ENCODE measurements around the gene METTL2A.

DNA sequence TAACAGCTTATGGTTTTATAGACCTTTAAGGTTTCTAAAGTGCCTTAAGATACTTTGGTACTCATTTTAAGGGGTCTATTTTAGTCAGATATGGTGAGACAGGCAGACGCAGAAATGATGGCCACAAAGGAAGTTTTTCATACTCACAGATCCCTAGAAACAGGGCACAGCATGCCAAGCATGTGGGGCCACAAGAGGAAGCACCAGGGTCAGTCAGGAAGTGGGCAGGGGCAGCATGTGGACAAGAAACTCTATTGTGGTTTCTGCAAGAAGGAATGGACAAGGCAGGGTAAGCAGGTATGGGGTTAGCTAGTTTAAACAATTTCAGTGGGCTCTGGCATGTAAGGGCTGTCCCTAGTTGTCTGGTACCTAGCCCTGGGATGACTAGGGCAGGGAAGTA is 34.8 kb upstream of the METTL2A start:
- TF ChIP-seq, protein P1, sequence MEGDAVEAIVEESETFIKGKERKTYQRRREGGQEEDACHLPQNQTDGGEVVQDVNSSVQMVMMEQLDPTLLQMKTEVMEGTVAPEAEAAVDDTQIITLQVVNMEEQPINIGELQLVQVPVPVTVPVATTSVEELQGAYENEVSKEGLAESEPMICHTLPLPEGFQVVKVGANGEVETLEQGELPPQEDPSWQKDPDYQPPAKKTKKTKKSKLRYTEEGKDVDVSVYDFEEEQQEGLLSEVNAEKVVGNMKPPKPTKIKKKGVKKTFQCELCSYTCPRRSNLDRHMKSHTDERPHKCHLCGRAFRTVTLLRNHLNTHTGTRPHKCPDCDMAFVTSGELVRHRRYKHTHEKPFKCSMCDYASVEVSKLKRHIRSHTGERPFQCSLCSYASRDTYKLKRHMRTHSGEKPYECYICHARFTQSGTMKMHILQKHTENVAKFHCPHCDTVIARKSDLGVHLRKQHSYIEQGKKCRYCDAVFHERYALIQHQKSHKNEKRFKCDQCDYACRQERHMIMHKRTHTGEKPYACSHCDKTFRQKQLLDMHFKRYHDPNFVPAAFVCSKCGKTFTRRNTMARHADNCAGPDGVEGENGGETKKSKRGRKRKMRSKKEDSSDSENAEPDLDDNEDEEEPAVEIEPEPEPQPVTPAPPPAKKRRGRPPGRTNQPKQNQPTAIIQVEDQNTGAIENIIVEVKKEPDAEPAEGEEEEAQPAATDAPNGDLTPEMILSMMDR (conservative IDR thresholded peaks at IDR 0.05; ENCODE audit: low read length) = no peak
- no peak for TF ChIP-seq EZH2phosphoT487 (IDR thresholded peaks at IDR 0.05; ENCODE audit: borderline replicate concordance, low read depth, low read length)
